AG09319 (cell line): ENCODE measurements around the gene LRRIQ3.

ENCODE experiments used
- DNase-seq: peaks from one replicate; pipeline ENCODE4 v3.0.0-alpha.2; 2010; ENCODE audit warnings: low read depth; ENCODE audit errors: extremely low read depth
- TF ChIP-seq, protein P1 (sequence below): IDR thresholded peaks from 2 replicates; pipeline ENCODE4 v1.5.1; 2011; ENCODE audit warnings: low read depth, mild to moderate bottlenecking, inconsistent platforms, low read length, moderate library complexity

The LRRIQ3 gene

GRCh38 chr1:74235153-74235552 lies 37.2 kb upstream of the LRRIQ3 start, which contains the start of gene TNNI3K:
Gene TNNI3K (plus strand): TSS chr1:74235387. CDS start chr1:74235452, 65 bp downstream.
- TF ChIP-seq, protein P1, sequence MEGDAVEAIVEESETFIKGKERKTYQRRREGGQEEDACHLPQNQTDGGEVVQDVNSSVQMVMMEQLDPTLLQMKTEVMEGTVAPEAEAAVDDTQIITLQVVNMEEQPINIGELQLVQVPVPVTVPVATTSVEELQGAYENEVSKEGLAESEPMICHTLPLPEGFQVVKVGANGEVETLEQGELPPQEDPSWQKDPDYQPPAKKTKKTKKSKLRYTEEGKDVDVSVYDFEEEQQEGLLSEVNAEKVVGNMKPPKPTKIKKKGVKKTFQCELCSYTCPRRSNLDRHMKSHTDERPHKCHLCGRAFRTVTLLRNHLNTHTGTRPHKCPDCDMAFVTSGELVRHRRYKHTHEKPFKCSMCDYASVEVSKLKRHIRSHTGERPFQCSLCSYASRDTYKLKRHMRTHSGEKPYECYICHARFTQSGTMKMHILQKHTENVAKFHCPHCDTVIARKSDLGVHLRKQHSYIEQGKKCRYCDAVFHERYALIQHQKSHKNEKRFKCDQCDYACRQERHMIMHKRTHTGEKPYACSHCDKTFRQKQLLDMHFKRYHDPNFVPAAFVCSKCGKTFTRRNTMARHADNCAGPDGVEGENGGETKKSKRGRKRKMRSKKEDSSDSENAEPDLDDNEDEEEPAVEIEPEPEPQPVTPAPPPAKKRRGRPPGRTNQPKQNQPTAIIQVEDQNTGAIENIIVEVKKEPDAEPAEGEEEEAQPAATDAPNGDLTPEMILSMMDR, result no peak
- no peak for DNase-seq

DNA sequence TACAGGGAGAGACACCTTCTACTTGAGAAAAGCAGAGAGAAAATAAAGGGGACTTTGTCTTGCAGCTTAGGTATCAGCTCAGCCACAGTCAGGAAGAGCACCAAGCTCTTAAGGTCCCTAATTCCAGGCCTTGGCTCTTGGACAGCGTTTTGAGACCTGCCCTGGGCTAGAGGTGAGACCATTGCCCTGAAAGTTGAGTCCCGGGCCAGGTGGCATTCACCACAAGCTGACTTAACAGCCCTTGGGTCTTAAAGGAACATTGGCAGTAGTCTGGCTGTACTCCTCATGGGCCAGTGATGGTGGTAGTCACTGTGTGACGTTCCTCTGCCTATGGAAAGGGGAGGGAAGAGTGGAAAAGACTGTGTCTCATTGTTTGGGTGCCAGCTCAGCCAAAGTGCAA lies 25.5 kb upstream of the LRRIQ3 start:
- TF ChIP-seq, protein P1, result no peak
- no peak for DNase-seq

GRCh38 chr1:74222701-74223100 lies 24.7 kb upstream of the LRRIQ3 start:
- no peak for DNase-seq
- TF ChIP-seq, protein P1, result no peak

DNA sequence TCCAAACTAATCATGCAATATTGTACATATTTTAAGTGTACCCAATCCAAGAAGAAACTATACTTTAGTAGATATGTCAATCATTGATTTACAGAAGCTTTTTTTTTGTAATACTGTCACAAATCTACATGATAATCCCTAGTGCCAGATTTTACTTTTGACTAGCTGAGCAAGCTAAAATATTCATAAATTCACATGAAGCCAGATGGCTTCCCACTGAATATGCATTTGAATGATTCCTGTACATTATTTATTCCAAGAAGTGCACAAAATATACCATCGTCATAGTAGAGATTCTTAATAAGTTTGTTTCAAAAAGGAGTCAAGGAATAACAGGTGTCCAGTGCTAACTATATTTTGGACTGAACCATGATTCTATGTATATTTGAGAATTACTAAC lies 17.3 kb upstream of the LRRIQ3 start:
- no peak for DNase-seq
- TF ChIP-seq, protein P1, result no peak

GRCh38 chr1:74205266-74205665 lies 7.3 kb upstream of the LRRIQ3 start:
- TF ChIP-seq, protein P1, result no peak
- DNase-seq, result no peak

DNA sequence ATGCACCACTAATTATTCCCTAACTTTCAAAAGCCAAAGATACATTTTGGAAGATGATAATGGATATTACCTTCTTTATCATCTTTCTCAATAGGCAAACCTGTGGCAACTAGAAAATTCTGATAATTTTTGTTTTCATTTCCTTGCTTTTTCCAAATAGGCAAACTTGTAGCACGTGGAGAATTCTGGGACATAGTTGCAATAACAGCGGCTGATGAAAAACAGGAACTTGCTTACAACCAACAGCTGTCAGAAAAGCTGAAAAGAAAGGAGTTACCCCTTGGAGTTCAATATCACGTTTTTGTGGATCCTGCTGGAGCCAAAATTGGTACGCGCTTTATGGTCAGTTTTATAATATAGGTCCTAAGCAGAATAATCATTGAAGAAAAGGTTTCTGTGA lies 1.5 kb upstream of the LRRIQ3 start:
- TF ChIP-seq, protein P1, result no peak
- no peak for DNase-seq

- TF ChIP-seq, protein P1, result no peak
- DNase-seq, result no peak
Measured at GRCh38 chr1:74197255-74197654, 721 bp downstream of the LRRIQ3 start.
